Stimulated activated CD4-positive, alpha-beta T cell treated with anti-CD3 and anti-CD28 coated beads, Interleukin-4, amount 100 ng/mL, for 4 hours (primary cell): Measurements from ENCODE around the gene SLC2A13.
"Not testable (repeated sequence)": the region's sequence is repeated elsewhere in the genome, so short reads cannot be mapped to it uniquely, and the experiment has no call there.

ENCODE experiments used
- DNase-seq, 2 experiments: peaks; one replicate each; pipeline ENCODE4 v3.0.0-alpha.2; 2020

Gene SLC2A13

DNA sequence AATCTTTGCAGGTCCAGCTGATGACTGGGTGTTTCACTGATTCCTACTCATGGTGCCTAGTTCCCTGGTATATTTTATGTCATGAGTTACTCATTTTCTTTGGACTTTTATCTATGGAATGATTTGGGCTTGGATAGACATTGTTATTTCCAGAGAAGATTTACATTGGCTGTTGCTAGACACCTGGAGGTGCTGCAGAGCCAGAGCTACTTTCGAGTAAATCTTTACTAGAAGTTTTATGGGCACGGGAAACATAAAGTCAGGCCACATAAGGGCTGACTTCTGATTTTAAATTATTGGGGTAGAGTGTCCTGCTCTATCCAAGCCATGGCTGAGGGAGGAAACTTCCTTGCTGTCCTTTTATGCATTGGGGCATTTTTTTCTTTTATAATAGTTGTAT lies 310.4 kb downstream of the SLC2A13 start:
- DNase-seq = no peak

DNA sequence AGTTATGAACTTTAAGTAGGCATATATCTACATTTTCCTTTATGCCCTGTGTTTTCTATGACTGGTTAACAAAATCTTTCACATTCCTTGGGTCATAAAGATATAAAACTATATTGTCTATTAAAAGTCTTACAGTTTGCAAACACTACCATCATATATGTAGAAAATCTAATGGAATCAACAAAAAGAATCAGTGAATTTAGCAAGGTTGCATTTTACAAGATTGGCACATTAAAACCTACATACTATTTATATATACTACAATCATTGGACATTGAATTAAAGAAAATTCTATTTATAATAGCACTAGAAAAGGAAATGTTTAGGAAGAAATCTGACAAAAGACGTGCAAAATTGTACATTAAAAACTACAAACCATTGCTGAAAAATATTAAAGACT lies 312.9 kb downstream of the SLC2A13 start:
- DNase-seq = no peak

GRCh38 chr12:39788239-39788638 lies 317.6 kb downstream of the SLC2A13 start:
- no peak for DNase-seq

DNA sequence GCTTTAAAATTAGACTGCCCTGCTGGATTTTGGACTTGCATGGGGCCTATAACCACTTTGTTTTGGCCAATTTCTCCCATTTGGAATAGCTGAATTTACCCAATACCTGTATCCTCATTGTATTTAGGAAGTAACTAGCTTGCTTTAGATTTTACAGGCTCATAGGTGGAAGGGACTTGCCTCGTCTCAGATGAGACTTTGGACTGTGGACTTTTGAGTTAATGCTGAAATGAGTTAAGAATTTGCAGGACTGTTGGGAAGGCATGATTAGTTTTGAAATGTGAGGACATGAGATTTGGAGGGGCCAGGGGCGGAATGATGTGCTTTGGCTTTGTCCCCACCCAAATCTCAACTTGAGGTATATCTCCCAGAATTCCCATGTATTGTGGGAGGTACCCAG lies 320.1 kb downstream of the SLC2A13 start:
- not testable (repeated sequence) for DNase-seq

DNA sequence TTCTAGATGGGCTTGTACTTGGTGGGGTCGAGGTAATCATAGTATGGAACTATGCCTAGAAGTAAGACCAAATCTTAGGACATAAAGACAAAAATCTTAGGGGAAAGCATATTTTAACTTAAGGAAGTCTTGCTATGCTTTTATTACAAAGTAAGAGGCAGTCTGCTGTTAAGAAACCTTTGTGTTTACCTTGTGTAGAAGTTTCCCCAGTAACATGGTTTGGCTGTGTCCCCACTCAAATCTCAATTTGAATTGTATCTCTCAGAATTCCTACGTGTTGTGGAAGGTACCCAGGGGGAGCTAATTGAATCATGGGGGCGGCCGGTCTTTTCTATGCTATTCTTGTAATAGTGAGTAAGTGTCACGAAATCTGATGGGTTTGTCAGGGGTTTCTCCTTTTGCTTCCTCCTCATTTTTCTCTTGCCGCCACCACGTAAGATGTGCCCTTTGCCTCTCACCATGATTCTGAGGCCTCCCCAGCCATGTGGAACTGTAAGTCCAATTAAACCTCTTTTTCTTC lies 323.8 kb downstream of the SLC2A13 start:
- no peak for DNase-seq

DNA sequence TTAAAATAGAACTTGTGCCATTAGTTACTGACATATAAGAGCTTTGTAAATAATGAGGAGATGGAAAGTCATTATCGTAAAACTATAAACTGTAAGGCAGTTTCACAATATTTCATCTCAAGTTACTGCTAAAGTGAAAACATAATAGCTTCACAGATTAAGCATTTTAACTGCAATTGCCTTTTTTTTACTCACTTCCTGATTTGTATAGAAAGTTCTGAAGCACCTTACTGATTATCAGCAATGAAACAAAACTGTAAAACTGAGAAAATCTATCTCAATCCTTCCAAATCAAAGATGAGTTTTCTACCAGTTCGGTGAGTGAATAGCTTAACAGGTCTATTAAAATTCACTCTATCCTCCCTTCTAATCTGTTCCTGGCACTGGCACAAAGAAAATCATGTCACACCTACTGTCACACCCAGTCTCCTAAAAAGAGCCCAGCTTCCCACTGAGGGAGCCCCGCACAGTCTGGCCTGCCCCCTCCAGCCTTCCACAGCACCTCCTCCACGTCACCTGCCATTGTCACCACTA lies 324.9 kb downstream of the SLC2A13 start:
- DNase-seq = no peak

DNA sequence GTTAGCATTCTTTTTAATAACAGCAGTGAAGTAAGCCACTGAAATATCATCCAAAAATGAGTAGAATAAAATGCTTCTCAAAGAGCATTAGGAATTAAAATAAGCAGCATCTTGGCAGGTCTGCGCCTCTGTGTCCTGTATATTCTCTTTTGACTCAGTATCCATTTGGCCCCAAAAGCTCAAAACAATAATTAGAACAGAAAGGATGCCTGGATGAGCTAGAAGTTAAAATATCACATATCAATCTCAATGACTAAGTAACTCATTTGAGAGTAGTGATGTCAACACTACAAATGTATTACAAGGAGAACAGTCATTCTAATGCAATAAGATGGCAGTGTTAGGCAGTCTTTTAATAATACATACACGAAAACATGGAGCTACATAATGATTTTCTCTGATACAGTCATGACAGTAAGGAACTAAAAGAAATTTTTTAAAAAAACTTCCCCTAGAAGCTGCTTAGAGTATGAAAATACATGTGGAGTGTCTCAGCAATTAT lies 325.4 kb downstream of the SLC2A13 start:
- DNase-seq = no peak

DNA sequence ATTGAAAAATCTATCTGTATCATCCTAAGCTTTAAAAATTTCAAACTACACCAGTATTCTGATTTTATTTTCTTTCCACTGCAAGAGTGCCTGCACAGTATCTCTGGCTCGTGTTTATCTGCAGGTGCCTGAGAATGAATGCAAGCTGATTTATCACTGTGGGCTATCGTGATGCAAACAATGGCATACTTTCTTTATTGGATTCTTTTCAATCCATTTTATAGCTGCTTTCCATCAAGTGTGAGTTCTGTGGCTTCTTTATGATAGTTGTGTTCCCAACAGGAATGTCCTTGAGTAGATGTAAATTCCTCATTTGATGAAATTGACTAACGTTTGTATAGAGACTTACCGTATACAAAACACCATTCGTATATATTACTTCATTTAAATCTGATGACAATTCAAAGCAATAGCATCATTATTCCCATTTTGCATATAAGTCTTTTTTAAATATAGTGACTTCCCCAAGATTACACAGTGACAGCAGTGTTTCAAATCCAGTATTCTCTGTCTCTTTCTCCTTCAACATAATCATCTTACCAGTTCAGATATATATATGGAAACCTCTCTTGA lies 326.0 kb downstream of the SLC2A13 start:
- no peak for DNase-seq

DNA sequence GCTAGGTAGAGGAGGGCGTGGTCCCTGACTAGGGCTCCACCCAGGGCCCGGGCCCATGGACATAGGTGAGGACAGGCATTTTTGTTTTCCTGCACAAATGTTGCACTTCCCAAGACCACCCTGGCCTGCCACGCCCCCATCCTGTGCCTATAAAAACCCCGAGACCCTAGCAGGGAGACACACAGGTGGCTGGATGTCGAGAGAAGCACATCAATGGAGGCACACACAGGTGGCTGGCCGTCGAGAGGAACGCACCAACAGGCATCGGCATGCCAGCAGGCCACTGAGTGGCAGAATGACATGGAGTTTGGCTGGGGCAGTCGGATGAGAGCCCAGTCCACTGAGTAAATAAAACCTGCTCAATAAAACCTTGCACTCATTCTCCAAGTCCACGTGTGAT lies 328.4 kb downstream of the SLC2A13 start:
- DNase-seq = no peak

- DNase-seq = no peak
Measured at GRCh38 chr12:39773266-39773665, 332.6 kb downstream of the SLC2A13 start.

DNA sequence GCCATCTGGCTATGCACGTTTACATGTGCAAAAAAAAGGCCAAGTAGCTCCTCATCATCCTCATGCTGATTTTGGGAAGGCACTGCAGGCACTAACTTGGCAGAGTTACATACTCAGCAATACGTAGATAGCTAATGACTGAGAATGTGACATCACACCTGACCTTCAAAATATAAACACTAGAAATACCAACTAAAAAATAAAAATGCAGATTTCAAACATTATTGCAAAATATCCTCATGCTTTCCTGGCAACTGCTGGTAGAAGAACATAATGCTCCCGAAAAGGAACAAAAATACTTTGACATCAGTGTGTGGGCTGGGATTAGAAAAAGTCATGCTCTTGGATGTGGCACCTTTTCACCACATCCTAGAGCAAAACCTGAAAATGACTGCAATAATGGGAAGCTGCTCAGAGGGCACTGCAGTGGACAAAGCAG lies 333.0 kb downstream of the SLC2A13 start:
- no peak for DNase-seq

DNA sequence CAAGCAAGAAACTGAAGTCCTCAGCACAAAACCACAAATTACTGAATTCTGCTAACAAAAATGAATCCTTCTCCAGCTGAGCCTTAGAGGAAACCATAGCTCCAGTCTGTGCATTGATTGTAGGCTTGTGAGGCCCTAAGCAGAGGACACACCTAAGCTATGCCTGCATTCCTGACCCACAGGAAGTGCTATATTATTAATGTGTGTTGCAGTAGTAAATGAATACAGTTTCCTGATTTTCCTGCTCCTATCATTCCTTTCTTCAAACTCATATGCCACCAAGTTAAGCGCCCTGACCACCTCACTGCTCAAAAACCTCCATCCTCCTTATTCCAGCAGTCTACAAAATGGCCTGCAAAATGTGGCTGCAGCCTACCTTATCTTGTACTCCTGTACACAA lies 334.4 kb downstream of the SLC2A13 start:
- DNase-seq = no peak

- DNase-seq = no peak
Measured at GRCh38 chr12:39764944-39765560, 340.8 kb downstream of the SLC2A13 start.

- no peak for DNase-seq
Measured at GRCh38 chr12:39763890-39764169, 342.1 kb downstream of the SLC2A13 start.

- no peak for DNase-seq
Measured at GRCh38 chr12:39763071-39763889, 342.6 kb downstream of the SLC2A13 start.

- DNase-seq = no peak
Measured at GRCh38 chr12:39755478-39755877, 350.4 kb downstream of the SLC2A13 start.

- no peak for DNase-seq
Measured at GRCh38 chr12:39752482-39753137, 353.3 kb downstream of the SLC2A13 start.

DNA sequence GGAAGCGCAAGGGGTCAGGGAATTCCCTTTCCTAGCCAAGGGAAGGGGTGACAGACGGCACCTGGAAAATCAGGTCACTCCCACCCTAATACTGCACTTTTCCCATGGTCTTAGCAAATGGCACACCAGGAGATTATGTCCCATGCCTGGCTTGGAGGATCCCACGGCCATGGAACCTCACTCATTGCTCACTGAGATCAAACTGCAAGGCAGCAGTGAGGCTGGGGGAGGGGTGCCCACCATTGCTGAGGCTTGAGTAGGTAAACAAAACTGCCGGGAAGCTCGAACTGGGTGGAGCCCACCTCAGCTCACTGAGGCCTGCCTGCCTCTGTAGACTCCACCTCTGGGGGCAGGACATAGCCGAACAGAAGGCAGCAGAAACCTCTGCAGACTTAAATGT lies 359.7 kb downstream of the SLC2A13 start:
- not testable (repeated sequence) for DNase-seq

DNA sequence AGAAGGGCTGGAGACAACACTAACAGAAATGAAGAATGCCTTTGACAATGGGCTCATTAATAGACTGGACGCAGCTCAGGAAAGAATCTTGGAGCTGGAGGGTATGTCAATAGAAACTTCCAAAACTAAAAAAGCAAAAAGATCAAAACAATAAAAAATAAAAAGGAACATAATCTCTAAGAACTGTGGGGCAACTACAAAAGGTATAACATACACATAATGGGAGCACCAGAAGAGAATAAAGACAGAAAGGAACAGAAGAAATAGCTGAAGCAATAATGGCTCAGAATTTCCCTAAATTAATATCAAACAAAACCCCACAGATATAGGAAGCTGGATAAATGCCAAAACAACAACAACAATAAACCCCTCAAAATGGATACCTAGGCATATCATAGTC lies 362.2 kb downstream of the SLC2A13 start:
- DNase-seq = no peak

GRCh38 chr12:39736406-39736805 lies 369.5 kb downstream of the SLC2A13 start:
- DNase-seq = no peak

DNA sequence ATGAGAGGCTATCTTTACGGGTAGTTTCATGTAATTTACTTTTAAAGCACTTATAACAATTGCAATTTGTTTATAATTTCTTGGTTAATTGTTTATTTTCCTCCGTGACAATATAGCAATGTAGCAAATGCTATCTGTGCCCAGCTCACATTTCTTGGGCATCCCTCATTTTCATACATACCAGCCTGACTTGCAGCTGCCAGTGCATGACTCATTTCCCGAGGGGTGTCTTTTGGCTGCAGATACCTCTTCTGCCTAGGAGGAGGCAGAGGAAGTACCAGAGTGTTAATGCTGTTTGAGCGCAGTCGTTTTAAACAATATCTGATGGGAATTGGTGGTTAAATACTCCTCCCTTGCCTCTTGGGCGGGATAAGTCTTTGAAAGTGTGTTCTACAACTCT lies 382.1 kb downstream of the SLC2A13 start:
- DNase-seq = no peak

DNA sequence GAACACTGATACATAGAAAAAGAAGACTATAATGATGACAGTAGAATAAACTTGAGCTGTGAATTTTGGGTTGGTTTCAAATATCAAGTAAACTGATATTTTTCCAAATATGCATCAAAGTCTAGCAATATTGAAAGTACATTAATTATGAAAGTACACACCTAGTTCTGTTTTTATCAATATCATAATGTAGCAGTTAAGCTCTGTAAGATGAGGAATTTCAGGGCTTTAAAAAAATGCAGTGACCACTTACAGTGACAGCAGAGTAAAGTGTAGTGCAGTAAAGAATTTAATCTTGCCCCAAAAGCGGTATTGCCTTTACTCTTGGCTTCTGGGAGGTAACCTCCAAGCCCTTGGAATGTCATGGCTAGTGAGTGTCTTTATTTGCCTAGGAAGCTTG lies 383.4 kb downstream of the SLC2A13 start:
- DNase-seq = no peak

- no peak for DNase-seq
Measured at GRCh38 chr12:39713552-39713951, 392.3 kb downstream of the SLC2A13 start.
